ENCODE results near the gene BUD31.
"Not testable (repeated sequence)": the region's sequence is repeated elsewhere in the genome, so short reads cannot be mapped to it uniquely, and the experiment has no call there.

The BUD31 gene

GRCh38 chr7:99399597-99399996 is 9.2 kb upstream of the BUD31 start:
- no peak for DNase-seq

- no peak for DNase-seq
These were observed 5.9 kb upstream of the BUD31 start for GRCh38 chr7:99402854-99403253.

- DNase-seq: no peak
These were observed 5.0 kb upstream of the BUD31 start for GRCh38 chr7:99403764-99404163.

- no peak for DNase-seq
These were observed 4.4 kb upstream of the BUD31 start for GRCh38 chr7:99404235-99404976.

GRCh38 chr7:99404977-99405320 is 3.8 kb upstream of the BUD31 start:
- DNase-seq: no peak

- DNase-seq: no peak
These were observed 2.2 kb upstream of the BUD31 start for GRCh38 chr7:99406557-99406956.

GRCh38 chr7:99407872-99408378 is 844 bp upstream of the BUD31 start:
- no peak for DNase-seq

GRCh38 chr7:99409192-99409572 is 413 bp downstream of the BUD31 start:
- DNase-seq: no peak

GRCh38 chr7:99409806-99410205 is 1.0 kb downstream of the BUD31 start:
- no peak for DNase-seq

- DNase-seq: no peak
These were observed 1.9 kb downstream of the BUD31 start for GRCh38 chr7:99410635-99411034.

GRCh38 chr7:99415513-99416127 is 6.9 kb downstream of the BUD31 start:
- not testable (repeated sequence) for DNase-seq

GRCh38 chr7:99418260-99418659 is 9.5 kb downstream of the BUD31 start:
- DNase-seq: no peak

GRCh38 chr7:99419323-99420021 is 10.7 kb downstream of the BUD31 start:
- DNase-seq: no peak

- no peak for DNase-seq
These were observed 11.4 kb downstream of the BUD31 start for GRCh38 chr7:99420213-99420612.

GRCh38 chr7:99420986-99421385 is 12.2 kb downstream of the BUD31 start:
- no peak for DNase-seq

GRCh38 chr7:99422186-99422585 is 13.4 kb downstream of the BUD31 start:
- DNase-seq: peak; percentile 67

GRCh38 chr7:99422625-99423024 is 13.9 kb downstream of the BUD31 start:
- peak; percentile 8 for DNase-seq

GRCh38 chr7:99424932-99425730 is 16.4 kb downstream of the BUD31 start:
- no peak for DNase-seq

- no peak for DNase-seq
These were observed 20.3 kb downstream of the BUD31 start for GRCh38 chr7:99428972-99429566.

GRCh38 chr7:99429756-99430155 is 21.0 kb downstream of the BUD31 start:
- DNase-seq: no peak

GRCh38 chr7:99431756-99432540 is 23.2 kb downstream of the BUD31 start:
- not testable (repeated sequence) for DNase-seq

GRCh38 chr7:99433158-99433557 is 24.4 kb downstream of the BUD31 start:
- no peak for DNase-seq

Measured in NCI-H510A (cell line).